Body of pancreas (tissue), 4 donors: ENCODE data around the gene CMTM7.

Source experiments
- POLR2A ChIP-seq, 3 donors: fragments of 450-650 bp; IDR thresholded peaks; one replicate each; pipeline ENCODE4 v1.6.1; 2016; ENCODE audit warnings: antibody characterized with exemption in 3 of 3, mild to moderate bottlenecking in 2 of 3
- TF ChIP-seq, protein P1 (sequence below), 7 experiments: fragments of 450-650 bp in 4 of 7; fragments of 200-600 bp in 3 of 7; sonication (generic) in 3 of 7; IDR thresholded peaks; one replicate each; pipeline ENCODE4 v1.5.1; 2016 to 2019; ENCODE audit warnings: antibody characterized with exemption in 7 of 7

DNA sequence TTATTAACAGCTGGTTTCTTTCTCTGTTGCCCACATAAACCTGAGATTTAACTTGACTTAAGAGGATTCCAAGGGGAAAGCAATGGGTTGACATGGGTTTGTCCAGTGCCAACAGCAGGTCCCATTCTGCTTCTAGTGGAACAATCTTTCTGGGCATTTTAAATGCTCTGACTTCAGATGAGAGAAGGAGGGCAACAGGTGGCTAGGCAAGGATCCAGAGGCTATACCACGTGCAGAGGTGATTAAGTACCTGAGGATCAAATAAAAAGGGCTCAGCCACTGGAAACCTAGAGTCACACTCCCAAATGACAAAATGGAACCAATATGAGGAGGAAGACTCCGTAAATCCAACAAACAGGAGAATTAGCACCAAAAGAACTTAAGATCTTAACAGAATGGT, 82.5 kb downstream of the CMTM7 start:
- TF ChIP-seq, protein P1, sequence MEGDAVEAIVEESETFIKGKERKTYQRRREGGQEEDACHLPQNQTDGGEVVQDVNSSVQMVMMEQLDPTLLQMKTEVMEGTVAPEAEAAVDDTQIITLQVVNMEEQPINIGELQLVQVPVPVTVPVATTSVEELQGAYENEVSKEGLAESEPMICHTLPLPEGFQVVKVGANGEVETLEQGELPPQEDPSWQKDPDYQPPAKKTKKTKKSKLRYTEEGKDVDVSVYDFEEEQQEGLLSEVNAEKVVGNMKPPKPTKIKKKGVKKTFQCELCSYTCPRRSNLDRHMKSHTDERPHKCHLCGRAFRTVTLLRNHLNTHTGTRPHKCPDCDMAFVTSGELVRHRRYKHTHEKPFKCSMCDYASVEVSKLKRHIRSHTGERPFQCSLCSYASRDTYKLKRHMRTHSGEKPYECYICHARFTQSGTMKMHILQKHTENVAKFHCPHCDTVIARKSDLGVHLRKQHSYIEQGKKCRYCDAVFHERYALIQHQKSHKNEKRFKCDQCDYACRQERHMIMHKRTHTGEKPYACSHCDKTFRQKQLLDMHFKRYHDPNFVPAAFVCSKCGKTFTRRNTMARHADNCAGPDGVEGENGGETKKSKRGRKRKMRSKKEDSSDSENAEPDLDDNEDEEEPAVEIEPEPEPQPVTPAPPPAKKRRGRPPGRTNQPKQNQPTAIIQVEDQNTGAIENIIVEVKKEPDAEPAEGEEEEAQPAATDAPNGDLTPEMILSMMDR (IDR thresholded peaks at IDR 0.05) = no peak
- TF ChIP-seq POLR2A (IDR thresholded peaks at IDR 0.05) = no peak
